GM21528 (cell line): Measurements from ENCODE around the gene NABP1.

Experiments used
- ATAC-seq: cut with Tn5 transposase; IDR thresholded peaks from one replicate; pipeline ENCODE4 v1.9.1; 2021; ENCODE audit warnings: mild to moderate bottlenecking, moderate library complexity; ENCODE audit not compliant: unreplicated experiment, low FRiP score

NABP1 gene

GRCh38 chr2:191678437-191679100 is 633 bp downstream of the NABP1 start:
- peak; percentile 14 for ATAC-seq

GRCh38 chr2:191679818-191680600 is 2.1 kb downstream of the NABP1 start:
- peak; percentile 24 for ATAC-seq

GRCh38 chr2:191680639-191681038 is 2.7 kb downstream of the NABP1 start:
- no peak for ATAC-seq

- ATAC-seq = no peak
Observed at GRCh38 chr2:191682126-191682525, 4.2 kb downstream of the NABP1 start.

- ATAC-seq = no peak
Observed at GRCh38 chr2:191686066-191686465, 8.1 kb downstream of the NABP1 start.

- ATAC-seq = no peak
Observed at GRCh38 chr2:191686729-191687128, 8.8 kb downstream of the NABP1 start.

- ATAC-seq = no peak
Observed at GRCh38 chr2:191687867-191688266, 9.9 kb downstream of the NABP1 start.

GRCh38 chr2:191688934-191689695 is 11.2 kb downstream of the NABP1 start:
- no peak for ATAC-seq

- no peak for ATAC-seq
Observed at GRCh38 chr2:191690327-191690726, 12.4 kb downstream of the NABP1 start.

- peak; percentile 62 for ATAC-seq
Observed at GRCh38 chr2:191691016-191691735, 13.2 kb downstream of the NABP1 start.

- ATAC-seq = no peak
Observed at GRCh38 chr2:191691898-191692297, 14.0 kb downstream of the NABP1 start.

- ATAC-seq = no peak
Observed at GRCh38 chr2:191692502-191693115, 14.7 kb downstream of the NABP1 start.

- no peak for ATAC-seq
Observed at GRCh38 chr2:191693166-191693565, 15.2 kb downstream of the NABP1 start.

GRCh38 chr2:191693778-191694177 is 15.8 kb downstream of the NABP1 start:
- no peak for ATAC-seq

- ATAC-seq = no peak
Observed at GRCh38 chr2:191696001-191696400, 18.1 kb downstream of the NABP1 start.

- ATAC-seq = no peak
Observed at GRCh38 chr2:191696966-191697365, 19.0 kb downstream of the NABP1 start.

GRCh38 chr2:191697870-191698269 is 19.9 kb downstream of the NABP1 start:
- ATAC-seq = no peak

GRCh38 chr2:191699341-191699945 is 21.5 kb downstream of the NABP1 start:
- no peak for ATAC-seq

GRCh38 chr2:191701029-191701428 is 23.1 kb downstream of the NABP1 start:
- no peak for ATAC-seq

- ATAC-seq = no peak
Observed at GRCh38 chr2:191701696-191702095, 23.8 kb downstream of the NABP1 start.
